Pancreas (tissue), 10 donors: Measurements from ENCODE around the gene CWH43. TPM values are rescaled to one million over a fixed set of nuclear protein-coding genes. Genes with fewer than 3 reads are reported as not detected.
A peak's percentile ranks its signal among the peaks of the same experiment; 100 is the strongest.
"Not testable (repeated sequence)": the region's sequence is repeated elsewhere in the genome, so short reads cannot be mapped to it uniquely, and the experiment has no call there.

Experiments used
- ATAC-seq, 4 donors: fragments of 200-7000 bp; cut with Tn5 transposase; one replicate each; pipeline versions ENCODE4 v1.8.0 to v1.9.1; 2020; ENCODE audit warnings: mild to moderate bottlenecking in 4 of 4, moderate library complexity in 4 of 4
- DNase-seq, 6 donors: peaks; one replicate each; pipeline ENCODE4 v3.0.0-alpha.2; 2020
- FAIRE-seq: peaks from 2 replicates; lab custom pipeline; 2012; peaks lifted over from hg19 to GRCh38; lab: Jason Lieb, UNC
- H3K27ac ChIP-seq, 4 donors: fragments of 200-600 bp; sonication (generic); 1 replicate in 3 of 4; 2 replicates in 1 of 4; pipeline versions ENCODE4 v1.5.0 to v1.8.0; 2020
- H3K27me3 ChIP-seq, 4 donors: fragments of 200-600 bp; one replicate each; pipeline ENCODE4 v1.8.0; 2021
- H3K36me3 ChIP-seq, 3 donors: fragments of 200-600 bp; sonication (generic) in 1 of 3; one replicate each; pipeline versions ENCODE4 v1.5.0 to v1.8.0; 2020 to 2021
- H3K4me1 ChIP-seq, 3 donors: fragments of 200-600 bp; one replicate each; pipeline ENCODE4 v1.8.0; 2021
- H3K4me3 ChIP-seq, 4 donors: fragments of 200-600 bp; sonication (generic) in 2 of 4; one replicate each; pipeline versions ENCODE4 v1.5.0 to v1.8.0; 2020 to 2021
- H3K9me3 ChIP-seq, 4 donors: fragments of 200-600 bp; one replicate each; pipeline ENCODE4 v1.8.0; 2021
- WGBS, 2 donors: extraction: QIAGEN DNeasy Blood & Tissue Kit; methylation state at CpG; one replicate each; pipeline ENCODE4 v1.1.7; 2013; 5-methylcytosine and 5-hydroxymethylcytosine counted together
- intact Hi-C, 3 donors: fragments of 100-400 bp; cut with DNase I; formaldehyde crosslinking; loops; one replicate each; pipeline versions ENCODE4 v1.11.1 to v1.14.2; 2022
- polyA plus RNA-seq, 2 donors: library from polyadenylated mRNA; stranded (reverse); fragments of 200-250 nt; gene quantifications; one replicate each; pipeline ENCODE4 v1.2.3, GENCODE V29; 2013
- total RNA-seq, 6 donors: library from RNA; stranded (reverse); fragmentation: NEBNext Ultra II Directional in 4 of 6; extraction: Animal tissue kit (Norgen Biotek cat#: 25700) in 4 of 6; gene quantifications; one replicate each; pipeline versions ENCODE4 v1.2.1 to v1.2.4, GENCODE V29; 2021 to 2023
- donor health status: healthy with polysubstance abuse.
- donor health status: DM: no; HTN: no; CAD: no; lungs with moderate emphysema.
- donor health status: DM: no; HTN: no; CAD: no.
- donor health status: control.
- donor health status: control.
- donor health status: Bipolar disorder and iron deficiency.
- donor health status: DM: yes; HTN: yes; CAD: no.
- donor health status: DM: no; HTN: no; CAD: no.
- donor health status: DM: no; HTN: no; CAD: no.
- donor health status: DM: yes; HTN: yes; CAD: no.

CWH43 gene
- total and polyA plus RNA-seq, 8 donors: 0.06 TPM; not detected in 7

DNA sequence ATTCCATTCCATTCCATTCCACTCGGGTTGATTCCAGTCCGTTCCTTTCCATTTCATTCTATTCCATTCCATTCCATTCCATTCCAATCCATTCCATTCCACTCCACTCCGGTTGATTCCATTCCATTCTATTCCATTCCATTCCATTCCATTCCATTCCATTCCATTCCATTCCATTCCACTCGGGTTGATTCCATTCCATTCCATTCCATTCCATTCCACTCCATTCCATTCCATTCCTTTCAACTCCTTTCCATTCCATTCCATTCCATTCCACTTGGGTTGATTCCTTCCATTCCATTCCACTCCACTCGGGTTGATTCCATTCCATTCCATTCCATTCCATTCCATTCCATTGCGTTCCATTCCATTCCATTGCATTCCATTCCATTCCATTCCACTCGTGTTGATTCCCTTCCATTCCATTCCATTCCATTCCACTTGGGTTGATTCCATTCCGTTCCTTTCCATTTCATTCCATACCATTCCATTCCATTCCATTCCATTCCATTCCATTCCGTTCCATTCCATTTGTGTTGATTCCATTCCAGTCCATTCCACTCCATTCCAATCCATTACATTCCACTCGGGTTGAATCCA is 123.6 kb downstream of the CWH43 start:
- H3K4me1 ChIP-seq, H3K4me3 ChIP-seq, DNase-seq, FAIRE-seq, H3K9me3 ChIP-seq, H3K27me3 ChIP-seq, H3K27ac ChIP-seq, H3K36me3 ChIP-seq: not testable (repeated sequence)
- ATAC-seq: peak; percentile 54 to 70 (median 57)
- 43 to 47% methylated on average over 10 of the region's 10 CpGs for WGBS, 2 donors
- intact Hi-C loops: loop anchor here in 1 of 3 donors (10.0 kb wide), 1 partner anchor 45 kb away; no protein-coding TSS in a partner anchor

DNA sequence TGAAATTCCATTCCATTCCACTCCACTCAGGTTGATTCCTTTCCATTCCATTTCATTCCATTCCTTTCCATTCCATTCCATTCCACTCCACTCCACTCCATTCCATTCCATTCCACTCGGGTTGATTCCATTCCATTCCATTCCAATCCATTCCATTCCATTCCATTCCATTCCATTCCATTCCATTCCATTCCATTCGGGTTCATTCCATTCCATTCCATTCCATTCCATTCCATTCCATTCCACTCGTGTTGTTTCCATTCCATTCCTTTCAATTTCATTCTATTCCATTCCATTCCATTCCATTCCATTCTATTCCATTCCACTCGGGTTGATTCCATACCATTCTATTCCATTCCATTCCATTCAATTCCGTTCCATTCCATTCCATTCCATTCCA is 124.5 kb downstream of the CWH43 start:
- DNase-seq, H3K9me3 ChIP-seq, H3K4me3 ChIP-seq, H3K4me1 ChIP-seq, H3K36me3 ChIP-seq, intact Hi-C loops, H3K27me3 ChIP-seq, H3K27ac ChIP-seq, FAIRE-seq: not testable (repeated sequence)
- WGBS, 2 donors: 39 to 48% methylated on average over 5 of the region's 5 CpGs
- peak; percentile 61 to 73 (median 65) for ATAC-seq

Other genes starting within 250 kb of the CWH43 start
- 10 to 100 TPM; 18.1 to 38.7 (median 21.9) TPM for gene FRYL, start 206.0 kb upstream of the CWH43 start, total RNA-seq
- gene FRYL, start 206.0 kb upstream of the CWH43 start, polyA plus RNA-seq: 10 to 100 TPM in 1 of 2 donors, 1 to 10 TPM in 1; 9.1 to 17.2 TPM
- 10 to 100 TPM; 50.9 to 66.5 (median 59.2) TPM for gene OCIAD1, start 155.2 kb upstream of the CWH43 start, total RNA-seq
- 100 to 1,000 TPM in 1 of 2 donors, 10 to 100 TPM in 1; 54.9 to 113 TPM for gene OCIAD1, start 155.2 kb upstream of the CWH43 start, polyA plus RNA-seq
- gene OCIAD2, start 79.5 kb upstream of the CWH43 start, total RNA-seq: 10 to 100 TPM; 15.5 to 32.9 (median 16.9) TPM
- 10 to 100 TPM; 21.1 to 52.4 TPM for gene OCIAD2, start 79.5 kb upstream of the CWH43 start, polyA plus RNA-seq